ENCODE measurements around the gene PKD1.

DNA sequence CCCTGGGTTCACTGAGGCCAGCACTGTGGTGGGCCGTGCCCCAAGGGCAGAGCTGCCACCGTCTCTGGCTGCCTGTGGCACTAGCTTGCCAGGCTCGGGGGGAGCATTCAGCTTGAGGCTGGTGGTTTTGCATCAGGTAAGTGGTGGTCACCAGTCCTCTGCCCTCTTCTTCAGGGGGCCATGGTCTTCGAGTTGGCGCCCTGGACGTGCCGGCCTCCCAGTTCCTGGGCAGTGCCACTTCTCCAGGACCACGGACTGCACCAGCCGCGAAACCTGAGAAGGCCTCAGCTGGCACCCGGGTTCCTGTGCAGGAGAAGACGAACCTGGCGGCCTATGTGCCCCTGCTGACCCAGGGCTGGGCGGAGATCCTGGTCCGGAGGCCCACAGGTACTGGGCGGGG, 55.7 kb downstream of the PKD1 start:
- TF ChIP-seq ZNF343 (CRISPR knock-in tag; IDR thresholded peaks at IDR 0.05) (no peak), FOXC1 (CRISPR knock-in tag; IDR thresholded peaks at IDR 0.05; ENCODE audit: borderline replicate concordance) (no peak), ZNF143 (CRISPR knock-in tag; IDR thresholded peaks at IDR 0.05) (no peak), SMC3 (IDR thresholded peaks at IDR 0.05; ENCODE audit: low read length) (no peak), HES4 (CRISPR knock-in tag; IDR thresholded peaks at IDR 0.05; ENCODE audit: borderline replicate concordance) (no peak), SP2 (CRISPR knock-in tag; IDR thresholded peaks at IDR 0.05) (no peak), SCMH1 (CRISPR knock-in tag; IDR thresholded peaks at IDR 0.05; ENCODE audit: borderline replicate concordance) (no peak), MTF1 (CRISPR knock-in tag; IDR thresholded peaks at IDR 0.05) (no peak), HMG20A (CRISPR knock-in tag; IDR thresholded peaks at IDR 0.05; ENCODE audit: borderline replicate concordance) (no peak), RFX3 (CRISPR knock-in tag; IDR thresholded peaks at IDR 0.05) (no peak), JUND (CRISPR knock-in tag; IDR thresholded peaks at IDR 0.05) (no peak), FOXJ3 (CRISPR knock-in tag; IDR thresholded peaks at IDR 0.05; ENCODE audit: borderline replicate concordance) (no peak), HOXD1 (CRISPR knock-in tag; IDR thresholded peaks at IDR 0.05) (no peak)
- TF ChIP-seq, protein P1, sequence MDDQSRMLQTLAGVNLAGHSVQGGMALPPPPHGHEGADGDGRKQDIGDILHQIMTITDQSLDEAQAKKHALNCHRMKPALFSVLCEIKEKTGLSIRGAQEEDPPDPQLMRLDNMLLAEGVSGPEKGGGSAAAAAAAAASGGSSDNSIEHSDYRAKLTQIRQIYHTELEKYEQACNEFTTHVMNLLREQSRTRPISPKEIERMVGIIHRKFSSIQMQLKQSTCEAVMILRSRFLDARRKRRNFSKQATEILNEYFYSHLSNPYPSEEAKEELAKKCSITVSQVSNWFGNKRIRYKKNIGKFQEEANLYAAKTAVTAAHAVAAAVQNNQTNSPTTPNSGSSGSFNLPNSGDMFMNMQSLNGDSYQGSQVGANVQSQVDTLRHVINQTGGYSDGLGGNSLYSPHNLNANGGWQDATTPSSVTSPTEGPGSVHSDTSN (CRISPR knock-in tag; IDR thresholded peaks at IDR 0.05; ENCODE audit: borderline replicate concordance), result no peak
